HepG2 (cell line): Measurements from ENCODE around the gene C2orf92. TPM values are rescaled to one million over a fixed set of nuclear protein-coding genes. Genes with fewer than 3 reads are reported as not detected.

Source experiments
- ATAC-seq: fragments of 200-7000 bp; cut with Tn5 transposase; 3 replicates; pipeline ENCODE4 v1.9.1; 2020; ENCODE audit warnings: mild to moderate bottlenecking, moderate library complexity
- BruUV-seq: library from RNA; stranded (reverse); fragments of 400-500 nt; replicated peaks from 2 replicates; lab custom pipeline; 2021; lab: Mats Ljungman, UMichigan
- CTCF ChIA-PET: fragments of 300-600 bp; formaldehyde crosslinking; extraction: SDS; loops from one replicate; lab custom pipeline; 2021; ENCODE audit warnings: low total read pairs, inconsistent platforms, low intra/inter-chr PET ratio; lab: Yijun Ruan, JAX
- POLR2A ChIA-PET: fragments of 350-600 bp; sonication (Branson Sonifier 250); formaldehyde crosslinking; loops from one replicate; lab custom pipeline; 2020; ENCODE audit warnings: antibody characterized with exemption, inconsistent platforms; lab: Yijun Ruan, JAX
- DNase-seq: peaks from one replicate; pipeline ENCODE4 v3.0.0-alpha.2; 2015; ENCODE audit warnings: low spot score
- FAIRE-seq: peaks from 3 replicates; lab custom pipeline; 2011; peaks lifted over from hg19 to GRCh38; lab: Jason Lieb, UNC
- H2AFZ ChIP-seq: one replicate; pipeline ENCODE4 v1.6.1; 2011; ENCODE audit warnings: low read length, inconsistent platforms
- H3K27ac ChIP-seq: fragments of 300-600 bp; 3 replicates; pipeline ENCODE4 v1.8.0; 2011; ENCODE audit warnings: mixed run types, mild to moderate bottlenecking, mixed read lengths, low read length, inconsistent platforms; ENCODE audit not compliant: insufficient read depth; ENCODE audit errors: extremely low read length
- H3K27me3 ChIP-seq, 2 experiments: fragments of 200-600 bp in 1 of 2; 2 replicates in 1 of 2; 3 replicates in 1 of 2; pipeline versions ENCODE4 v1.6.0 to v1.8.0; 2011; ENCODE audit warnings: low read length in 2 of 2, mild to moderate bottlenecking in 2 of 2, moderate library complexity in 2 of 2, inconsistent platforms in 1 of 2; ENCODE audit not compliant: insufficient read depth in 2 of 2, control insufficient read depth in 1 of 2
- H3K36me3 ChIP-seq, 2 experiments: fragments of 200-600 bp in 1 of 2; replicated peaks in 1 of 2; 2 replicates in 1 of 2; 3 replicates in 1 of 2; pipeline versions ENCODE4 v1.5.1 to v1.8.0; 2011; ENCODE audit warnings: low read length in 2 of 2, inconsistent platforms in 1 of 2; ENCODE audit not compliant: insufficient read depth in 2 of 2, control insufficient read depth in 1 of 2
- H3K4me1 ChIP-seq: 2 replicates; pipeline ENCODE4 v1.5.1; 2012; ENCODE audit warnings: low read length, inconsistent platforms; ENCODE audit not compliant: insufficient read depth
- H3K4me2 ChIP-seq: 2 replicates; pipeline ENCODE4 v1.6.0; 2011; ENCODE audit warnings: low read depth, low read length, inconsistent platforms
- H3K4me3 ChIP-seq, 3 experiments: fragments of 200-600 bp in 1 of 3; sonication (generic), shearing (Covaris generic) in 1 of 3; replicated peaks in 1 of 3; 2 replicates each; pipeline ENCODE4 v1.5.1; 2011 to 2016; ENCODE audit warnings: low read length in 3 of 3, inconsistent platforms in 2 of 3, low read depth in 2 of 3, mild to moderate bottlenecking in 2 of 3, control low read depth in 1 of 3, mixed read lengths in 1 of 3; ENCODE audit not compliant: insufficient read depth in 1 of 3
- H3K79me2 ChIP-seq: one replicate; pipeline ENCODE4 v1.6.1; 2011; ENCODE audit warnings: low read length, inconsistent platforms; ENCODE audit not compliant: insufficient read depth
- H3K9ac ChIP-seq: 2 replicates; pipeline ENCODE4 v1.6.0; 2011; ENCODE audit warnings: mild to moderate bottlenecking, low read depth, low read length, inconsistent platforms; ENCODE audit not compliant: insufficient read depth
- H3K9me3 ChIP-seq: 2 replicates; pipeline ENCODE4 v1.5.1; 2012; ENCODE audit warnings: mild to moderate bottlenecking, low read length
- H4K20me1 ChIP-seq: 2 replicates; pipeline ENCODE4 v1.6.0; 2011; ENCODE audit warnings: inconsistent platforms, mild to moderate bottlenecking, low read length, moderate library complexity; ENCODE audit not compliant: insufficient read depth
- CTCF ChIP-seq: sonication (generic); formaldehyde crosslinking; IDR thresholded peaks from 2 replicates; pipeline ENCODE4 v1.5.0; 2020; ENCODE audit warnings: mild to moderate bottlenecking, missing genetic modification reagents, moderate library complexity
- ETV5 ChIP-seq: IDR thresholded peaks from 2 replicates; pipeline ENCODE4 v1.6.1; 2018; ENCODE audit warnings: missing biosample characterization, missing genetic modification reagents, inconsistent platforms, borderline replicate concordance
- FOXA1 ChIP-seq, 2 experiments: fragments of 450-650 bp in 1 of 2; sonication (generic) in 1 of 2; formaldehyde crosslinking in 1 of 2; IDR thresholded peaks; 2 replicates each; pipeline versions ENCODE4 v1.4.0 to v1.6.1; 2016 to 2020; ENCODE audit warnings: missing genetic modification reagents in 1 of 2
- GABPB1 ChIP-seq: IDR thresholded peaks from 2 replicates; pipeline ENCODE4 v1.6.1; 2016; ENCODE audit warnings: mild to moderate bottlenecking, missing genetic modification reagents, moderate library complexity, missing compliant biosample characterization
- HNF1B ChIP-seq: sonication (generic); formaldehyde crosslinking; IDR thresholded peaks from 2 replicates; pipeline ENCODE4 v1.5.1; 2020; ENCODE audit warnings: mild to moderate bottlenecking, moderate library complexity, missing genetic modification reagents
- MAF1 ChIP-seq: sonication (generic); formaldehyde crosslinking; IDR thresholded peaks from 2 replicates; pipeline ENCODE4 v1.5.0; 2020; ENCODE audit warnings: missing genetic modification reagents, borderline replicate concordance
- MYC ChIP-seq: sonication (generic); formaldehyde crosslinking; IDR thresholded peaks from 2 replicates; pipeline ENCODE4 v1.9.0; 2021; ENCODE audit warnings: missing genetic modification reagents, borderline replicate concordance
- RBM22 ChIP-seq: fragments of 200-400 bp; formaldehyde crosslinking; optimal IDR thresholded peaks from 2 replicates; pipeline ENCODE3; 2017; ENCODE audit warnings: mild to moderate bottlenecking, low read length, moderate library complexity
- SALL2 ChIP-seq: sonication (generic); formaldehyde crosslinking; IDR thresholded peaks from 2 replicates; pipeline ENCODE4 v1.8.1; 2023; ENCODE audit warnings: mild to moderate bottlenecking, missing genetic modification reagents, inconsistent platforms
- SAP130 ChIP-seq: IDR thresholded peaks from 2 replicates; pipeline ENCODE4 v1.6.1; 2016; ENCODE audit warnings: low read depth
- SMYD3 ChIP-seq: sonication (generic); formaldehyde crosslinking; IDR thresholded peaks from 2 replicates; pipeline ENCODE4 v1.8.1; 2023; ENCODE audit warnings: mild to moderate bottlenecking, missing genetic modification reagents
- TBX2 ChIP-seq: sonication (generic); formaldehyde crosslinking; IDR thresholded peaks from 2 replicates; pipeline ENCODE4 v1.5.0; 2020; ENCODE audit warnings: missing genetic modification reagents, mild to moderate bottlenecking, borderline replicate concordance
- THAP7 ChIP-seq: sonication (generic); formaldehyde crosslinking; IDR thresholded peaks from 2 replicates; pipeline ENCODE4 v1.8.1; 2023; ENCODE audit warnings: mild to moderate bottlenecking, missing genetic modification reagents
- THAP9 ChIP-seq: sonication (generic); formaldehyde crosslinking; IDR thresholded peaks from 2 replicates; pipeline ENCODE4; 2020; ENCODE audit warnings: missing genetic modification reagents, mild to moderate bottlenecking, borderline replicate concordance
- ZNF512 ChIP-seq: sonication (generic); formaldehyde crosslinking; IDR thresholded peaks from 2 replicates; pipeline ENCODE4 v1.4.0; 2020; ENCODE audit warnings: mild to moderate bottlenecking, missing genetic modification reagents
- WGBS: methylation state at CpG from one replicate; pipeline ENCODE4 v1.1.6; 2017; ENCODE audit warnings: low lambda C conversion rate; 5-methylcytosine and 5-hydroxymethylcytosine counted together
- in situ Hi-C: cut with HindIII; loops from 2 replicates; pipeline ENCODE4 v1.10.0; 2017; ENCODE audit warnings: low pct_unique_long_range_greater_than_20kb; ENCODE audit not compliant: extremely low pct_ligation_motif_present
- intact Hi-C: fragments of 100-400 bp; cut with micrococcal nuclease; formaldehyde crosslinking; loops from one replicate; pipeline ENCODE4 v1.10.0; 2022; ENCODE audit not compliant: unreplicated experiment
- polyA plus RNA-seq, 8 experiments: library from polyadenylated mRNA; depleted of rRNA in 3 of 8; stranded (reverse) in 7 of 8; unstranded in 1 of 8; fragments of >200 nt; fragmentation: Illumina TruSeq in 4 of 8; extraction: Trizol in 4 of 8; gene quantifications; 2 replicates each; pipeline versions ENCODE4 v1.2.1 to v1.2.3, GENCODE V29; 2011 to 2016; ENCODE audit warnings: low read depth in 4 of 8, missing spikeins in 1 of 8, mixed read lengths in 1 of 8; ENCODE audit not compliant: insufficient read depth in 1 of 8
- total RNA-seq, 5 experiments: library from RNA; depleted of rRNA; stranded (reverse); fragments of >200 nt; fragmentation: Illumina TruSeq; extraction: Trizol; gene quantifications; 2 replicates each; pipeline ENCODE4 v1.2.3, GENCODE V29; 2016; ENCODE audit warnings: low read depth in 1 of 5

Gene C2orf92
- total and polyA plus RNA-seq, 2 of the 13 experiments (the other 11 are each of a cell fraction or from before 2014, with no cell fraction given) = 4.9 to 5.0 TPM

- POLR2A ChIA-PET = no interaction called here
- WGBS = 51% methylated on average over 6 of the region's 6 CpGs
- TF ChIP-seq CTCF (CRISPR knock-in tag) (no peak), RBM22 (no peak), MAF1 (CRISPR knock-in tag) (no peak), ETV5 (CRISPR knock-in tag) (peak; percentile 87), FOXA1 (IDR thresholded peaks at IDR 0.05) (no peak), FOXA1 (CRISPR knock-in tag; IDR thresholded peaks at IDR 0.05) (peak; percentile 47; the same call in 1 of the 2 replicates), MYC (CRISPR knock-in tag) (no peak), THAP9 (CRISPR knock-in tag) (0 out of 2 replicates have a peak, but pooled peaks have one; percentile 45), THAP7 (no peak), SAP130 (CRISPR knock-in tag) (0 out of 2 replicates have a peak, but pooled peaks have one; percentile 33), TBX2 (CRISPR knock-in tag) (0 out of 2 replicates have a peak, but pooled peaks have one; percentile 31), GABPB1 (CRISPR knock-in tag) (peak; percentile 61; the same call in 1 of the 2 replicates), HNF1B (CRISPR knock-in tag) (no peak), ZNF512 (no peak), SALL2 (CRISPR knock-in tag) (no peak), SMYD3 (no peak)
These were observed 74.4 kb downstream of the C2orf92 start for GRCh38 chr2:97743913-97744312.

More at GRCh38 chr2:97743913-97744312, 74.4 kb downstream of the C2orf92 start:
- CTCF ChIA-PET = no interaction called here
- Histone ChIP-seq H3K4me2 (0 out of 2 replicates have a peak overlapping the region, but pooled peaks have one; percentile 2), H3K9ac (no peak overlapping the region), H3K9me3 (no peaks in the 10 kb centered on the region), H4K20me1 (no peaks in the 10 kb centered on the region), H3K27ac (no peak overlapping the region), H3K79me2 (no peaks in the 10 kb centered on the region), H3K4me1 (peaks cover 35% of the 10 kb centered on the region), H2AFZ (no peak overlapping the region), H3K4me3 (no peak overlapping the region), H3K36me3 (no peaks in the 10 kb centered on the region), H3K27me3 (peaks cover under 1 to 2% of the 10 kb centered on the region in 2 experiments; a peak in 2 of 5 replicates)
- BruUV-seq = no TSS peak
- in situ Hi-C loops = loop anchor here (5.0 kb wide), 1 partner anchor 42 kb away; no protein-coding TSS in a partner anchor
- peak; percentile 18; the same call in 2 of the 3 replicates for ATAC-seq
- peak; percentile 55 for DNase-seq
- peak; percentile 54 for FAIRE-seq
- intact Hi-C loops = no loop called here
